Measurements from ENCODE around the gene ALAD. TPM values are rescaled to one million over a fixed set of nuclear protein-coding genes. Genes with fewer than 3 reads are reported as not detected.

ALAD gene
- total and polyA plus RNA-seq, 2 of the 13 experiments (the other 11 are each of a cell fraction or from before 2014, with no cell fraction given) = 21.8 to 30.1 TPM

DNA sequence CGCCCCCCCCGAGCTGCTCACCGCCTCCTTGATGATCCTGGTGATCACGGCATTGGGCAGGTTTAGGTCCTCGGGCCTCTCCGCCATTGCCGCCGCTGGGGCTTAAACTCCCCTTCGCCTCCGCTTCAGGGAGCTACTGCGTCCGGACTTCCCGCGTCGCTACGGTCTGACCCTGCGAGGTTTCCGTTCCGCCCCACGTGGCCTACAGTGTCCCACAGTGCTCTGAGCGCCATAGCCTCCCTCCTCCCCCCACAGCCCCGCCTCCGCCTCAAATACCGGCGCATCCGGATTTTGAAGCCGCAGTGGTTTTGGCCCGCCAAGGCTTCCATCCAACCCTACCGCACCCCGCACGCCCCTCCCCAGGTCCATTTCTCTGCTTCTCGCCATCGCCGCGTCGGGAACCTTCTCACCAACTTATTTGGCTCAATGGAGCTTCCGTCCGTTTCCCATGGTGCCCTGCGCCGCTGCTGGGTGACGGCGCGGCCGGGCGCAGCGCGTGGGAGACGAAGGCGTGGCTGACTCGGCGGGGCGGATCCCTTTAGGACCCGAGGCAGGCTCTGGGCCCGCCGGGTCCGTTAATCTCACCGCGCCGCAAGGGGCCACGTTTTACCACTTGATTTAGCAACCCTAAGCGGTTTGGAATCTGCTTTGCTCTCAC lies 9.3 kb upstream of the ALAD start, which contains the start of the genes C9orf43 and POLE3 (continued):
- TF ChIP-seq RAD21 (CRISPR knock-in tag; IDR thresholded peaks at IDR 0.05) (0 out of 2 replicates have a peak, but pooled peaks have one; percentile 13), SIX1 (CRISPR knock-in tag; IDR thresholded peaks at IDR 0.05; ENCODE audit: borderline replicate concordance) (peak; percentile 54; the same call in 1 of the 2 replicates), PAF1 (CRISPR knock-in tag; IDR thresholded peaks at IDR 0.05) (no peak), PRMT3 (CRISPR knock-in tag; IDR thresholded peaks at IDR 0.05; ENCODE audit: borderline replicate concordance, low read depth) (no peak), ZBTB7A (CRISPR knock-in tag; IDR thresholded peaks at IDR 0.05) (no peak), SRY (CRISPR knock-in tag; IDR thresholded peaks at IDR 0.05) (peak; percentile 95), POGZ (CRISPR knock-in tag; IDR thresholded peaks at IDR 0.05) (peak; percentile 96), ZNF749 (CRISPR knock-in tag; IDR thresholded peaks at IDR 0.05; ENCODE audit: borderline replicate concordance) (no peak), ZNF614 (CRISPR knock-in tag; IDR thresholded peaks at IDR 0.05; ENCODE audit: borderline replicate concordance) (no peak; the same call in 1 of the 2 replicates), KMT2B (CRISPR knock-in tag; IDR thresholded peaks at IDR 0.05) (peak; percentile 96), ZNF337 (CRISPR knock-in tag; IDR thresholded peaks at IDR 0.05; ENCODE audit: borderline replicate concordance, low read depth) (peak; percentile 33; the same call in 1 of the 2 replicates), ZNF550 (CRISPR knock-in tag; IDR thresholded peaks at IDR 0.05; ENCODE audit: borderline replicate concordance) (no peak), ZSCAN30 (CRISPR knock-in tag; IDR thresholded peaks at IDR 0.05) (no peak; the same call in 1 of the 2 replicates), NPAS2 (CRISPR knock-in tag; IDR thresholded peaks at IDR 0.05; ENCODE audit: borderline replicate concordance) (no peak), JUND (CRISPR knock-in tag; IDR thresholded peaks at IDR 0.05) (no peak; the same call in none of the 2 replicates), FOXK1 (CRISPR knock-in tag; IDR thresholded peaks at IDR 0.05; ENCODE audit: borderline replicate concordance, low read depth) (peak; percentile 63), ATF1 (CRISPR knock-in tag; IDR thresholded peaks at IDR 0.05) (peak; percentile 69; the same call in 1 of the 2 replicates), NCOA2 (CRISPR knock-in tag; IDR thresholded peaks at IDR 0.05) (peak; percentile 62), SMAD1 (CRISPR knock-in tag; IDR thresholded peaks at IDR 0.05; ENCODE audit: borderline replicate concordance, low read depth) (no peak; the same call in 1 of the 2 replicates), ZNF737 (CRISPR knock-in tag; IDR thresholded peaks at IDR 0.05; ENCODE audit: borderline replicate concordance) (no peak), MAFG (CRISPR knock-in tag; IDR thresholded peaks at IDR 0.05) (no peak), EED (CRISPR knock-in tag; IDR thresholded peaks at IDR 0.05) (no peak), ZNF713 (CRISPR knock-in tag; IDR thresholded peaks at IDR 0.05) (no peak), HMG20A (CRISPR knock-in tag; IDR thresholded peaks at IDR 0.05; ENCODE audit: borderline replicate concordance) (no peak), ZSCAN12 (CRISPR knock-in tag; IDR thresholded peaks at IDR 0.05) (0 out of 2 replicates have a peak, but pooled peaks have one; percentile 30), AKAP8 (CRISPR knock-in tag; IDR thresholded peaks at IDR 0.05) (0 out of 2 replicates have a peak, but pooled peaks have one; percentile 50), ZMYM3 (CRISPR knock-in tag; IDR thresholded peaks at IDR 0.05) (peak; percentile 83), ZBTB21 (CRISPR knock-in tag; IDR thresholded peaks at IDR 0.05) (peak; percentile 45; the same call in 1 of the 2 replicates)
- TF ChIP-seq, protein P1, sequence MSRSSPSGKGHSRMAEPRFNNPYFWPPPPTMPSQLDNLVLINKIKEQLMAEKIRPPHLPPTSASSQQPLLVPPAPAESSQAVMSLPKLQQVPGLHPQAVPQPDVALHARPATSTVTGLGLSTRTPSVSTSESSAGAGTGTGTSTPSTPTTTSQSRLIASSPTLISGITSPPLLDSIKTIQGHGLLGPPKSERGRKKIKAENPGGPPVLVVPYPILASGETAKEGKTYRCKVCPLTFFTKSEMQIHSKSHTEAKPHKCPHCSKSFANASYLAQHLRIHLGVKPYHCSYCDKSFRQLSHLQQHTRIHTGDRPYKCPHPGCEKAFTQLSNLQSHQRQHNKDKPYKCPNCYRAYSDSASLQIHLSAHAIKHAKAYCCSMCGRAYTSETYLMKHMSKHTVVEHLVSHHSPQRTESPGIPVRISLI (CRISPR knock-in tag; IDR thresholded peaks at IDR 0.05; ENCODE audit: borderline replicate concordance) = peak; percentile 36; the same call in 1 of the 2 replicates
- TF ChIP-seq, protein P2, sequence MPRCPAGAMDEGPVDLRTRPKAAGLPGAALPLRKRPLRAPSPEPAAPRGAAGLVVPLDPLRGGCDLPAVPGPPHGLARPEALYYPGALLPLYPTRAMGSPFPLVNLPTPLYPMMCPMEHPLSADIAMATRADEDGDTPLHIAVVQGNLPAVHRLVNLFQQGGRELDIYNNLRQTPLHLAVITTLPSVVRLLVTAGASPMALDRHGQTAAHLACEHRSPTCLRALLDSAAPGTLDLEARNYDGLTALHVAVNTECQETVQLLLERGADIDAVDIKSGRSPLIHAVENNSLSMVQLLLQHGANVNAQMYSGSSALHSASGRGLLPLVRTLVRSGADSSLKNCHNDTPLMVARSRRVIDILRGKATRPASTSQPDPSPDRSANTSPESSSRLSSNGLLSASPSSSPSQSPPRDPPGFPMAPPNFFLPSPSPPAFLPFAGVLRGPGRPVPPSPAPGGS (CRISPR knock-in tag; IDR thresholded peaks at IDR 0.05) = peak; percentile 71

All from HepG2 (cell line).